H1 (cell line): ENCODE data around the gene GPR25. TPM values are rescaled to one million over a fixed set of nuclear protein-coding genes. Genes with fewer than 3 reads are reported as not detected.

Experiments used
- CTCF ChIA-PET: fragments of 300-600 bp; sonication (Branson Sonifier 250); formaldehyde crosslinking; loops from one replicate; lab custom pipeline; 2021; ENCODE audit not compliant: partially characterized antibody; lab: Charles Lee
- POLR2A ChIA-PET: fragments of 300-600 bp; sonication (Branson Sonifier 250); formaldehyde crosslinking; loops from one replicate; lab custom pipeline; 2021; ENCODE audit warnings: inconsistent platforms; ENCODE audit not compliant: partially characterized antibody; lab: Charles Lee
- DNase-seq, 2 experiments: peaks; one replicate each; pipeline versions ENCODE4 v3.0.0 to v3.0.0-alpha.2; 2010 to 2022; ENCODE audit warnings: low spot score in 2 of 2, low read depth in 1 of 2, mixed read lengths in 1 of 2
- FAIRE-seq: peaks from 2 replicates; lab custom pipeline; 2011; peaks lifted over from hg19 to GRCh38; lab: Jason Lieb, UNC
- H2AFZ ChIP-seq: 2 replicates; pipeline ENCODE4 v1.8.1; 2012; ENCODE audit warnings: low read length, inconsistent platforms
- H2AK5ac ChIP-seq: 2 replicates; pipeline ENCODE4 v1.6.1; 2013; ENCODE audit warnings: low read depth, low read length
- H2BK120ac ChIP-seq: replicated peaks from 2 replicates; pipeline ENCODE3; 2013; ENCODE audit warnings: low read depth, low read length, inconsistent platforms
- H2BK12ac ChIP-seq: 2 replicates; pipeline ENCODE4 v1.6.1; 2013; ENCODE audit warnings: low read depth, low read length
- H2BK15ac ChIP-seq: 2 replicates; pipeline ENCODE4 v1.6.1; 2013; ENCODE audit warnings: low read length
- H2BK20ac ChIP-seq: 2 replicates; pipeline ENCODE4 v1.6.1; 2013; ENCODE audit warnings: low read length
- H2BK5ac ChIP-seq: 2 replicates; pipeline ENCODE4 v1.6.1; 2013; ENCODE audit warnings: low read depth, low read length
- H3K14ac ChIP-seq: 2 replicates; pipeline ENCODE4 v1.6.1; 2013; ENCODE audit warnings: inconsistent platforms; ENCODE audit not compliant: insufficient read length
- H3K18ac ChIP-seq: 2 replicates; pipeline ENCODE4 v1.6.1; 2013; ENCODE audit warnings: low read length; ENCODE audit errors: extremely low read depth
- H3K23ac ChIP-seq: 2 replicates; pipeline ENCODE4 v1.6.1; 2013; ENCODE audit warnings: inconsistent platforms; ENCODE audit not compliant: insufficient read length
- H3K23me2 ChIP-seq: 2 replicates; pipeline ENCODE4 v1.6.1; 2013; ENCODE audit warnings: low read depth, low read length
- H3K27ac ChIP-seq: 2 replicates; pipeline ENCODE4 v1.6.1; 2011; ENCODE audit warnings: low read depth, low read length, inconsistent platforms
- H3K27me3 ChIP-seq, 4 experiments: replicated peaks in 1 of 4; 1 replicate in 1 of 4; 2 replicates in 3 of 4; pipeline versions ENCODE4 v1.6.1 to v1.8.1; 2011 to 2013; ENCODE audit warnings: low read length in 3 of 4, mild to moderate bottlenecking in 3 of 4, inconsistent platforms in 2 of 4, mixed read lengths in 2 of 4, moderate library complexity in 1 of 4; ENCODE audit not compliant: control insufficient read depth in 3 of 4, insufficient read depth in 3 of 4; ENCODE audit errors: extremely low read depth in 1 of 4
- H3K36me3 ChIP-seq, 4 experiments: 2 replicates each; pipeline versions ENCODE4 v1.6.1 to v1.8.1; 2011 to 2013; ENCODE audit warnings: mild to moderate bottlenecking in 4 of 4, low read length in 3 of 4, moderate library complexity in 2 of 4, control low read depth in 1 of 4, inconsistent platforms in 1 of 4; ENCODE audit not compliant: insufficient read depth in 4 of 4, control insufficient read depth in 2 of 4
- H3K4ac ChIP-seq: replicated peaks from 2 replicates; pipeline ENCODE3; 2013; ENCODE audit warnings: low read length, low read depth, mixed read lengths, inconsistent platforms; ENCODE audit not compliant: insufficient read length
- H3K4me1 ChIP-seq, 4 experiments: replicated peaks in 1 of 4; 1 replicate in 1 of 4; 2 replicates in 3 of 4; pipeline versions ENCODE4 v1.6.1 to v1.8.1; 2011 to 2013; ENCODE audit warnings: low read length in 3 of 4, inconsistent platforms in 2 of 4, mixed read lengths in 1 of 4; ENCODE audit not compliant: insufficient read depth in 4 of 4, control insufficient read depth in 3 of 4
- H3K4me2 ChIP-seq, 2 experiments: 2 replicates each; pipeline versions ENCODE4 v1.6.1 to v1.8.1; 2011 to 2013; ENCODE audit warnings: low read depth in 2 of 2, low read length in 2 of 2, control low read depth in 1 of 2, inconsistent platforms in 1 of 2, mild to moderate bottlenecking in 1 of 2; ENCODE audit not compliant: insufficient read depth in 1 of 2
- H3K4me3 ChIP-seq, 4 experiments: fragments of 200-600, 300-600 bp in 1 of 4; sonication (generic), shearing (Covaris generic), sonication (Bioruptor Twin) in 1 of 4; 2 replicates each; pipeline versions ENCODE4 v1.5.1 to v1.8.1; 2011 to 2016; ENCODE audit warnings: low read length in 4 of 4, low read depth in 3 of 4, control low read depth in 2 of 4, inconsistent platforms in 2 of 4, mild to moderate bottlenecking in 2 of 4, mixed read lengths in 1 of 4, moderate library complexity in 1 of 4; ENCODE audit not compliant: insufficient read depth in 2 of 4; ENCODE audit errors: extremely low read depth in 1 of 4
- H3K56ac ChIP-seq: replicated peaks from 2 replicates; pipeline ENCODE3; 2013; ENCODE audit warnings: low read depth, mild to moderate bottlenecking, mixed read lengths, low read length, inconsistent platforms; ENCODE audit not compliant: insufficient read length
- H3K79me1 ChIP-seq: 2 replicates; pipeline ENCODE4 v1.6.1; 2013; ENCODE audit warnings: low read depth, low read length, control low read depth
- H3K79me2 ChIP-seq, 2 experiments: 2 replicates each; pipeline versions ENCODE4 v1.6.1 to v1.8.1; 2012 to 2013; ENCODE audit warnings: low read length in 2 of 2, mild to moderate bottlenecking in 2 of 2, inconsistent platforms in 1 of 2; ENCODE audit not compliant: insufficient read depth in 2 of 2, control insufficient read depth in 1 of 2
- H3K9ac ChIP-seq, 4 experiments: replicated peaks in 1 of 4; 1 replicate in 1 of 4; 2 replicates in 3 of 4; pipeline versions ENCODE4 v1.6.1 to v1.8.1; 2011 to 2013; ENCODE audit warnings: low read depth in 3 of 4, low read length in 3 of 4, control low read depth in 2 of 4, mild to moderate bottlenecking in 2 of 4, moderate library complexity in 2 of 4, inconsistent platforms in 1 of 4; ENCODE audit errors: extremely low read depth in 1 of 4
- H3K9me3 ChIP-seq, 2 experiments: 2 replicates each; pipeline versions ENCODE4 v1.6.1 to v1.8.1; 2012 to 2013; ENCODE audit warnings: mild to moderate bottlenecking in 2 of 2, moderate library complexity in 2 of 2, control low read depth in 1 of 2, inconsistent platforms in 1 of 2, low read depth in 1 of 2, low read length in 1 of 2, mixed read lengths in 1 of 2; ENCODE audit not compliant: insufficient read depth in 2 of 2
- H4K20me1 ChIP-seq, 2 experiments: replicated peaks in 1 of 2; 2 replicates each; pipeline versions ENCODE3 to v1.8.1; 2011 to 2013; ENCODE audit warnings: inconsistent platforms in 2 of 2, low read length in 2 of 2, mild to moderate bottlenecking in 1 of 2; ENCODE audit not compliant: insufficient read depth in 2 of 2, control insufficient read depth in 1 of 2
- H4K5ac ChIP-seq: 2 replicates; pipeline ENCODE4 v1.6.1; 2013; ENCODE audit warnings: low read length, low read depth, mixed read lengths, inconsistent platforms; ENCODE audit not compliant: insufficient read length
- H4K8ac ChIP-seq: 2 replicates; pipeline ENCODE4 v1.8.0; 2013; ENCODE audit warnings: mild to moderate bottlenecking, moderate library complexity, low read length, inconsistent platforms; ENCODE audit not compliant: insufficient read depth; ENCODE audit errors: extremely low read depth
- H4K91ac ChIP-seq: replicated peaks from 2 replicates; pipeline ENCODE3; 2013; ENCODE audit warnings: low read length, mixed read lengths, inconsistent platforms; ENCODE audit not compliant: insufficient read length
- ASH2L ChIP-seq: fragments of 200-600, 300-600 bp; sonication (generic); IDR thresholded peaks from one replicate; pipeline ENCODE4 v1.7.1; 2017; ENCODE audit warnings: low read length
- CBX5 ChIP-seq: fragments of 300-800, 300-1000 bp; sonication (generic); IDR thresholded peaks from 2 replicates; pipeline ENCODE4 v1.7.1; 2016; ENCODE audit warnings: antibody characterized with exemption, low read length, low read depth
- CEBPB ChIP-seq: IDR thresholded peaks from 2 replicates; pipeline ENCODE4 v1.6.1; 2012; ENCODE audit warnings: low read depth, low read length
- CREB1 ChIP-seq: IDR thresholded peaks from 2 replicates; pipeline ENCODE4 v1.6.1; 2012; ENCODE audit warnings: inconsistent platforms
- JUND ChIP-seq: IDR thresholded peaks from 2 replicates; pipeline ENCODE4 v1.6.1; 2011; ENCODE audit warnings: mild to moderate bottlenecking, improper control_type of control experiment, low read length
- KDM4A ChIP-seq: IDR thresholded peaks from one replicate; pipeline ENCODE4 v1.7.1; 2012; ENCODE audit warnings: low read depth, mild to moderate bottlenecking, moderate library complexity, low read length, inconsistent platforms; ENCODE audit not compliant: severe bottlenecking
- POLR2A ChIP-seq, 2 experiments: IDR thresholded peaks; 1 replicate in 1 of 2; 2 replicates in 1 of 2; pipeline ENCODE4 v1.6.1; 2011; ENCODE audit warnings: low read depth in 2 of 2, low read length in 2 of 2, mild to moderate bottlenecking in 2 of 2; ENCODE audit errors: control extremely low read depth in 1 of 2
- POU5F1 ChIP-seq: IDR thresholded peaks from 2 replicates; pipeline ENCODE4 v1.6.1; 2011; ENCODE audit warnings: low read depth, mild to moderate bottlenecking, low read length, moderate library complexity
- RBBP5 ChIP-seq: IDR thresholded peaks from 2 replicates; pipeline ENCODE4 v1.7.1; 2012; ENCODE audit warnings: low read depth, mild to moderate bottlenecking, inconsistent platforms, low read length, moderate library complexity, borderline replicate concordance
- RFX5 ChIP-seq: IDR thresholded peaks from 2 replicates; pipeline ENCODE4 v1.6.1; 2011; ENCODE audit warnings: low read depth, low read length, improper control_type of control experiment, borderline replicate concordance
- WGBS, 2 experiments: shearing (Covaris generic) in 1 of 2; methylation state at CpG; one replicate each; pipeline versions ENCODE4 v1.1.6 to v1.1.7; 2013 to 2015; ENCODE audit warnings: low lambda C conversion rate in 2 of 2, mixed read lengths in 2 of 2, inconsistent platforms in 1 of 2, low coverage in 1 of 2, missing lambda C conversion rate in 1 of 2; ENCODE audit not compliant: insufficient replicate concordance in 2 of 2, insufficient coverage in 1 of 2, insufficient read length in 1 of 2; ENCODE audit errors: extremely low coverage in 1 of 2, missing lambda C conversion rate in 1 of 2; 5-methylcytosine and 5-hydroxymethylcytosine counted together
- polyA plus RNA-seq, 7 experiments: library from polyadenylated mRNA; depleted of rRNA in 3 of 7; stranded (reverse) in 5 of 7; unstranded in 2 of 7; fragments of >200 nt in 5 of 7; fragments of 200-250 nt in 2 of 7; gene quantifications; 1 replicate in 5 of 7; 2 replicates in 1 of 7; 4 replicates in 1 of 7; pipeline versions ENCODE4 v1.2.1 to v1.2.3, GENCODE V29; 2011 to 2013; ENCODE audit warnings: missing spikeins in 2 of 7, mixed read lengths in 2 of 7
- total RNA-seq: library from RNA; stranded (reverse); fragmentation: NEBNext Ultra II Directional; extraction: Animal tissue kit (Norgen Biotek cat#: 25700); gene quantifications from 2 replicates; pipeline ENCODE4 v1.2.1, GENCODE V29; 2021
- TF ChIP-seq, protein P1 (sequence below): IDR thresholded peaks from 2 replicates; pipeline ENCODE4 v1.6.1; 2012; ENCODE audit warnings: inconsistent platforms

The GPR25 gene
- total and polyA plus RNA-seq, 2 of the 8 experiments (the other 6 are each of a cell fraction or from before 2014, with no cell fraction given): not detected

DNA sequence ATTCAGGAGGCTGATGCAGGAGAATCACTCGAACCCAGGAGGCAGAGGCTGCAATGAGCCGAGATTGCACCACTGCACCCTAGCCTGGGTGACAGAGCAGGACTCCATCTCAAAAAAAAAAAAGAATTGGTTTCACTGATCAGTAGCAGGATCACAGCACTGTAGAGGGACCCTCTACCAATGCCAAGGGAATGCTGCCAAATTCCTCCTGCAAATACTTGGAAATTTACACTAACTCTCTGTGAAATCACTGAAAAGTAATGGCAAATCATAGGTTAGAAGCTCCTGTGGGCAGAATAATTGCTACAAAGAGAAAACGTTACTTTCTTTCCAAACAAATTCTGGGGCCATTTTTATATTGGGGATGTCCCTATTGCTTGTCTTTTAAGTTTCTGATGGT lies 6.7 kb upstream of the GPR25 start:
- H3K4me1 ChIP-seq: no peaks in the 10 kb centered on the region
- H2BK20ac ChIP-seq: no peak overlapping the region
- no peak overlapping the region for H2BK120ac ChIP-seq
- H4K5ac ChIP-seq: no peak overlapping the region
- no peak overlapping the region for H3K14ac ChIP-seq
- H3K79me2 ChIP-seq: no peaks in the 10 kb centered on the region
- H3K9ac ChIP-seq: no peak overlapping the region
- H2BK12ac ChIP-seq: no peak overlapping the region
- H3K79me1 ChIP-seq: no peaks in the 10 kb centered on the region
- H4K20me1 ChIP-seq: no peaks in the 10 kb centered on the region
- ChIA-PET POLR2A (interaction anchor here (0.6 to 5.1 kb wide), 3 partner anchors 25 to 282 kb away, joined by 3 to 31 read pairs (median 4); no protein-coding TSS in a partner anchor), CTCF (interaction anchor here (0.6 to 2.2 kb wide), 7 partner anchors 8 to 1631 kb away, joined by 3 to 8 read pairs (median 3); no protein-coding TSS in a partner anchor)
- DNase-seq: peak in 1 of 2 experiments; percentile 33
- no peak overlapping the region for H3K18ac ChIP-seq
- H2BK5ac ChIP-seq: no peak overlapping the region
- H3K4ac ChIP-seq: no peak overlapping the region
- H3K4me2 ChIP-seq: no peak overlapping the region
- no peak overlapping the region for H3K4me3 ChIP-seq
- no peak overlapping the region for H4K8ac ChIP-seq
- H3K27me3 ChIP-seq: no peaks in the 10 kb centered on the region
- FAIRE-seq: no peak
- H3K23me2 ChIP-seq: no peaks in the 10 kb centered on the region
- no peak overlapping the region for H4K91ac ChIP-seq
- no peak overlapping the region for H2AK5ac ChIP-seq
- no peak overlapping the region for H3K23ac ChIP-seq
- no peak for TF ChIP-seq RBBP5
- no peak for TF ChIP-seq ASH2L
- TF ChIP-seq JUND: no peak
- TF ChIP-seq POU5F1: no peak
- TF ChIP-seq CREB1: no peak
- TF ChIP-seq POLR2A (IDR thresholded peaks at IDR 0.05; ENCODE audit: control extremely low read depth in 1 of 2, low read depth in 2 of 2, low read length in 2 of 2): no peak
- TF ChIP-seq KDM4A: no peak
- no peak for TF ChIP-seq RFX5
- no peak for TF ChIP-seq CEBPB
- TF ChIP-seq, protein P1, sequence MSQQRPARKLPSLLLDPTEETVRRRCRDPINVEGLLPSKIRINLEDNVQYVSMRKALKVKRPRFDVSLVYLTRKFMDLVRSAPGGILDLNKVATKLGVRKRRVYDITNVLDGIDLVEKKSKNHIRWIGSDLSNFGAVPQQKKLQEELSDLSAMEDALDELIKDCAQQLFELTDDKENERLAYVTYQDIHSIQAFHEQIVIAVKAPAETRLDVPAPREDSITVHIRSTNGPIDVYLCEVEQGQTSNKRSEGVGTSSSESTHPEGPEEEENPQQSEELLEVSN: no peak
- TF ChIP-seq CBX5: no peak
- H3K27ac ChIP-seq: no peak overlapping the region
- H3K9me3 ChIP-seq: no peaks in the 10 kb centered on the region
- 90% methylated on average over 3 of the region's 3 CpGs; no CpG with 5 or more reads in 1 of the 2 experiments for WGBS, 2 experiments
- H3K36me3 ChIP-seq: peaks cover 0 to 6% (median 0%) of the 10 kb centered on the region in 4 experiments; a peak in 2 of 8 replicates
- no peak overlapping the region for H2AFZ ChIP-seq
- H3K56ac ChIP-seq: no peak overlapping the region
- no peak overlapping the region for H2BK15ac ChIP-seq
